Lower leg skin (tissue), 4 donors: ENCODE results near the gene DCP1B. TPM values are rescaled to one million over a fixed set of nuclear protein-coding genes. Genes with fewer than 3 reads are reported as not detected.

ENCODE experiments used
- DNase-seq, 2 donors: peaks; one replicate each; pipeline ENCODE4 v3.0.0-alpha.2; 2019; ENCODE audit warnings: low spot score in 2 of 2
- H3K4me3 ChIP-seq: fragments of 200-600 bp; sonication (generic); 2 replicates; pipeline ENCODE4 v1.5.1; 2017; ENCODE audit warnings: mild to moderate bottlenecking, low read depth; ENCODE audit not compliant: poor library complexity, severe bottlenecking
- POLR2A ChIP-seq, 2 donors: fragments of 450-650 bp; IDR thresholded peaks; one replicate each; pipeline ENCODE4 v1.6.1; 2016 to 2017; ENCODE audit warnings: antibody characterized with exemption in 2 of 2, mild to moderate bottlenecking in 1 of 2, moderate library complexity in 1 of 2
- WGBS, 2 donors: methylation state at CpG; one replicate each; pipeline ENCODE4 v1.1.5; 2018; 5-methylcytosine and 5-hydroxymethylcytosine counted together
- intact Hi-C: fragments of 100-400 bp; cut with DNase I; formaldehyde crosslinking; loops from one replicate; pipeline ENCODE4 v1.15.0; 2023; ENCODE audit warnings: low total_unique reads
- total RNA-seq, 4 donors: library from RNA; depleted of rRNA; stranded (reverse); fragments of >200 nt; gene quantifications; one replicate each; pipeline ENCODE4 v1.1.0, GENCODE V29; 2016
- TF ChIP-seq, protein P1 (sequence below), 3 donors: fragments of 450-650 bp; IDR thresholded peaks; one replicate each; pipeline ENCODE4 v1.5.1; 2016; ENCODE audit warnings: antibody characterized with exemption in 3 of 3, mild to moderate bottlenecking in 3 of 3, moderate library complexity in 2 of 3

DCP1B gene
- total RNA-seq, 4 donors from 2014 or later = 10.9 to 15.1 (median 13.5) TPM

DNA sequence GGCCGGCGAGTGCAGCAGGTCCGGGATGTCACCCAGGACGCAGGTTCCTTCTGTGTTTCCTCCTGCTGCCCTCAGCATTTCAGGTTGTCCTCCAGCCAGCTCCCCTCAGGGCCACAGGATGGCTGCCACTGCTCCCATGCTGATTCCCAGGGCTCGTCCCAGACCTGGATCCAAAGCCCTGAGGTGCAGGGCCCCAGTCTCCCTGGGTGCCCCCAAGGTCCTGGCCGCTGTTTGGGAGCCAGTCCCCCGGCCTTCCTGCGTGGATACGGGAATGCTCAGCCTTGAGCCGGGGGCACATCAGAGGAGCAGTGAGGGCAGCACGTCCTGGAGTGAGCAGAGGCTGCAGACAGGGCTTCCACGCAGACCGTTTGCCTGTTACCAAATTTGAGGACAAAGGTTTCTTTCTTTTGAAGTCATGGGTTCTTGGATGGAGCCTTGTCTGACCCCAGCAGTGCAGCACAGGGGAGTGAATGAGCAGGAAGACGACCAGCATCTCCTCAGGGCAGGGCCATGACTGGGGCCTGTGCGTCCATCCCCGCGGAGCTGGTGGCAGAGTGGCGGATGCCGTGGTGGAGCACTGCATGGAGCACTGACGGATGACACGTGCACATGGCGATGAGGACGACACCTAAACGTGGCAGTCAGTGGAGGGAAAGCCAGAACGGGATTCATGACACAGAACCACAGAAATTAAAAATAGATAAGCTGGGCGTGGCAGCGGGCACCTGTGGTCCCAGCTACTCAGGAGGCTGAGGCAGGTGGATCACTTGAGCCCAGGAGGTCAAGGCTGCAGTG is 73.3 kb downstream of the DCP1B start:
- intact Hi-C loops = no loop called here
- WGBS, 2 donors = 85% methylated on average over 27 of the region's 27 CpGs
- peak in 1 of 2 donors; percentile 78 for DNase-seq

DNA sequence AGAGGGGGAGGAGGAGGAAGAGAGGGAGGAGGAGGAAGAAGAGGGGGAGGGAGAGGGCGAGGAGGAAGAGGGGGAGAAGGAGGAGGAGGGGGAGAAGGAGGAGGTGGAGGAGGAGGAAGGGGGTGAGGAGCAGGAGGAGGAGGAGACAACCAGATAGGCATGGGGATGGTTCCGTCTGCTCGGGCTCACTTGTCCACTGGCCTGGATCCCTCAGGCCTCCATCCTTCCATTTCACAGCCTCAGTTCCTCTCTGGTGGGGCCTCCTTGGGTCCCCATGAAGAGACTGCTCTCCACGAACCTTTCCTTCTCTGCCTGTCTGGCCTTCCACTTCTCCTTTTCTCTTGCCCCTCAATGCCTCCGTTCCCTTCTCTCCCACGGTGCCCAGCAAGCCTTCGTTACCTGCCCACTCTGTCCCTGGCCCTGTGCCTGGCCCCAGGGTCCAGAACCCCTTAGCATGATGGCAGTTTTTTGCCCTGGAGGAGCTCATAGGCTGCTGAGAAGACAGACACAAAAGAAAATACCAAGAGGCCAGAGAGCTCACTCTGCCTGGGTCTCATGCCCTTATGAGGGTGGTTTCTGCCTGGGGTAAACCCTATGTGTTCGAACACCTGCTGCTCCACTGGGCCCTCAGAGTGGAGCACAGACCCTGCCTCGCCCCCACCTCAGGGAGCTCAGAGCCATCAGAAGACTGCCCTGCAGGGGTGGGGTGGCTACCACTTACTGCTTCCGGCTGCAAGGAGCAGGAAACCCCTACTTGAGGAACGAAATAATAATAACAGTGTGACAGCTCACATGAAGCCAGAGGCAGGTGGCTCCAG is 74.1 kb downstream of the DCP1B start:
- TF ChIP-seq, protein P1, sequence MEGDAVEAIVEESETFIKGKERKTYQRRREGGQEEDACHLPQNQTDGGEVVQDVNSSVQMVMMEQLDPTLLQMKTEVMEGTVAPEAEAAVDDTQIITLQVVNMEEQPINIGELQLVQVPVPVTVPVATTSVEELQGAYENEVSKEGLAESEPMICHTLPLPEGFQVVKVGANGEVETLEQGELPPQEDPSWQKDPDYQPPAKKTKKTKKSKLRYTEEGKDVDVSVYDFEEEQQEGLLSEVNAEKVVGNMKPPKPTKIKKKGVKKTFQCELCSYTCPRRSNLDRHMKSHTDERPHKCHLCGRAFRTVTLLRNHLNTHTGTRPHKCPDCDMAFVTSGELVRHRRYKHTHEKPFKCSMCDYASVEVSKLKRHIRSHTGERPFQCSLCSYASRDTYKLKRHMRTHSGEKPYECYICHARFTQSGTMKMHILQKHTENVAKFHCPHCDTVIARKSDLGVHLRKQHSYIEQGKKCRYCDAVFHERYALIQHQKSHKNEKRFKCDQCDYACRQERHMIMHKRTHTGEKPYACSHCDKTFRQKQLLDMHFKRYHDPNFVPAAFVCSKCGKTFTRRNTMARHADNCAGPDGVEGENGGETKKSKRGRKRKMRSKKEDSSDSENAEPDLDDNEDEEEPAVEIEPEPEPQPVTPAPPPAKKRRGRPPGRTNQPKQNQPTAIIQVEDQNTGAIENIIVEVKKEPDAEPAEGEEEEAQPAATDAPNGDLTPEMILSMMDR (IDR thresholded peaks at IDR 0.05) = no peak
- no peak for TF ChIP-seq POLR2A (IDR thresholded peaks at IDR 0.05)
- peak in 1 of 2 donors; percentile 80 for DNase-seq
- WGBS, 2 donors = 77 to 89% methylated on average over 11 of the region's 11 CpGs
- H3K4me3 ChIP-seq = no peak overlapping the region
- intact Hi-C loops = no loop called here

More for the DNA sequence above, 73.3 kb downstream of the DCP1B start:
- H3K4me3 ChIP-seq = no peak overlapping the region
- TF ChIP-seq POLR2A (IDR thresholded peaks at IDR 0.05) = no peak
- TF ChIP-seq, protein P1 (IDR thresholded peaks at IDR 0.05) = no peak

DNA sequence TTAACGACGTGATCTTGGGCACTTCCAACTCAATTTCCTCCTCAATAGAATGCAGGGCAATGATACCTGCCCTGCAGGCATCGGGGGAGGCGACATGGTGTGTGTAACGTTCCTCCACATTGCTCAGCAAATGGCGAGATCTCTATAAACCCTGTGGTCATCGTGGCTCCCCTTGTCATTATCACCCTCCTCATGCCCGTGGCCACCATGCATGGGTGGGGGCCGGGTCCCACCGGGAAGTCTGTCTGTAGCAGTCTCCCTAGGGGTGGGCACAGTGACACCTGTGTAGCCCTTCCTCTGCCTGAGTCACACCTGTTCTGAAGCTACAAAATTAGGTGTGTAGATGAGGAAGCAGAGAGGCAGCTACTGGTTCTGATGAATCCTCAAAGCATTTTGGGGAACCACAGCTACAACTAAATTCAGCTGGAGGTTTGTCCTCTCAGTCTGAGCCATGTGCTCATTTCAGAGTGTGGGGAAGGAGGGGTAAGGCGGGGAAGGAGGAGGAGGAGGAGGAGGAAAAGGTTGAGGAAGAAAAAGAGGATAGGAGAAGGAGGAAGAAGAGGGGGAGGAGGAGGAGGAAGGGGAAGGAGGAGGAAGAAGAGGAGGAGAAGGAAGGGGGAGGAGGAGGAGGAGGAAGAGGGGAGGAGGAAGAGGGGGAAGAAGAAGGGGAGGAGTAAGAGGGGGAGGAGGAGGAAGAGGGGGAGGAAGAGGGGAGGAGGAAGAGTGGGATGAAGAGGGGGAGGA is 74.8 kb downstream of the DCP1B start:
- H3K4me3 ChIP-seq = no peak overlapping the region
- peak in 1 of 2 donors; percentile 49 for DNase-seq
- TF ChIP-seq, protein P1 (IDR thresholded peaks at IDR 0.05) = no peak
- no peak for TF ChIP-seq POLR2A (IDR thresholded peaks at IDR 0.05)
- intact Hi-C loops = no loop called here
- 69 to 79% methylated on average over 11 of the region's 11 CpGs for WGBS, 2 donors

DNA sequence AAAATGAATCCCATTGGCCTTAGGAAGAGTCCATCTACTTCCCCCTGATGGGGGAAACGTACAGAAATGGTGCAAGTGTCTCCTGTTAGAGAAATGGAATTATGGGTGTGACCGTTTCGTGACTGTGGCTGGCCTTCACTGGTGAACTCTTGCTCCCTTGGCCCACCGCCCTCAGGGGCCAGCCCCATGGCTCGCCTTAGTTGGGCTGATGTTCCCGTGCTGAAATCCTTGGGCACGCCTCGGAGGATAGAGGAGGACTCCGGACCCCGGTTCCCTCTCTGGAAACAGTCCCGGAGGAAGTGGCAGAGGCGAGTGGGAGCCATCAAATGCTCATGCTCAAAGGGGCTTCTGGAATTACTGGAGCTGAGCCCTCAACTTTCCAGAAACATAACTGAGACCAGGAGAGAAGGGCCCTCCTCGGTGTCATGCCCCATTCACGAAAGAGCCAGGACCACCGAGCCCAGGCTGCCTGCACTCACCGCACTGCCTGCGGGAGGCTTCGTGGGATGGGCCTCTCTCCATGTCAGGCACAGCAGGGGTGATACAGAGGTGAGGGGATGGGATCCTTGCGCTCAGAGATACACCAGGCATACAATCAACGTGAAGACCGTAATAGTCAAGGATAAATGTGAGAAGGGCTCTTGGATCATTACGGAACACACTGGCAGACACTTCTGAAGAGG is 75.7 kb downstream of the DCP1B start:
- 89 to 91% methylated on average over 22 of the region's 22 CpGs for WGBS, 2 donors
- no peak overlapping the region for H3K4me3 ChIP-seq
- DNase-seq = peak in 1 of 2 donors; percentile 67
- TF ChIP-seq POLR2A (IDR thresholded peaks at IDR 0.05) = no peak
- TF ChIP-seq, protein P1 (IDR thresholded peaks at IDR 0.05) = no peak
- intact Hi-C loops = no loop called here

DNA sequence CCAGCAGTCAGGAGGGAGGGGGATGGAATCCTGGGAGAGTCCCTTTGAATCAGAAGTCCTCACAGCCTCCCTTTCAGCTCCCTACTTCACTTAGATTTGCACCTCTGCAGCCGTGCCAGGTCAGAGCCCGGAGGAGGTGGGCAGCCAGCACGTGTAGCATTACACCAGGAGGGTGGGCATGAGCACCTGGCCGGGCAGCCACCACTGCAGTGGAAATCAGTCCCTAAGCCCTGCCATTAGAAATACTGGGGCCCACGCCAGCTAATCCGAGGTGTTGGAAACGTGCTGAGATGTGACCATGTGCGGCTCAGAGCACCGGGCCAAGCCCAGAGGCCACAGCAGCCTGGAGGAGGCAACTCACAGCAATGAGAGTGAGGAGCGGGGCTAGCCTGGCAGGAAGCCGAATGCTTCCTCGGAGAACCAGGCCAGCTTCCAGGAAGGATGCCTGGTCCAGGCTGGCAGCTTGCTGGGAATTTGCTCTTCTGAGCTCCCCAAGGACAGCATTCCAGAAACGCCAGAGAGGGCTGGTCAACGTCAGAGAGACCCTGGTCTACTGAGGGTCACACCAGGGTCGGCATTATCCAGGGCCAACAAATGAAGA is 76.4 kb downstream of the DCP1B start:
- DNase-seq = peak in 1 of 2 donors; percentile 72
- intact Hi-C loops = no loop called here
- H3K4me3 ChIP-seq = no peak overlapping the region
- WGBS, 2 donors = 49 to 52% methylated on average over 13 to 15 of the region's 15 CpGs
- TF ChIP-seq, protein P1 (IDR thresholded peaks at IDR 0.05) = no peak
- TF ChIP-seq POLR2A (IDR thresholded peaks at IDR 0.05) = no peak
